ENCODE data around the gene PACRG. TPM values are rescaled to one million over a fixed set of nuclear protein-coding genes. Genes with fewer than 3 reads are reported as not detected.

The PACRG gene
- total RNA-seq, 5 donors from 2014 or later (not counting 1 experiment from before 2014, with no cell fraction given) = 0.20 to 3.0 (median 1.2) TPM; not detected in 1

DNA sequence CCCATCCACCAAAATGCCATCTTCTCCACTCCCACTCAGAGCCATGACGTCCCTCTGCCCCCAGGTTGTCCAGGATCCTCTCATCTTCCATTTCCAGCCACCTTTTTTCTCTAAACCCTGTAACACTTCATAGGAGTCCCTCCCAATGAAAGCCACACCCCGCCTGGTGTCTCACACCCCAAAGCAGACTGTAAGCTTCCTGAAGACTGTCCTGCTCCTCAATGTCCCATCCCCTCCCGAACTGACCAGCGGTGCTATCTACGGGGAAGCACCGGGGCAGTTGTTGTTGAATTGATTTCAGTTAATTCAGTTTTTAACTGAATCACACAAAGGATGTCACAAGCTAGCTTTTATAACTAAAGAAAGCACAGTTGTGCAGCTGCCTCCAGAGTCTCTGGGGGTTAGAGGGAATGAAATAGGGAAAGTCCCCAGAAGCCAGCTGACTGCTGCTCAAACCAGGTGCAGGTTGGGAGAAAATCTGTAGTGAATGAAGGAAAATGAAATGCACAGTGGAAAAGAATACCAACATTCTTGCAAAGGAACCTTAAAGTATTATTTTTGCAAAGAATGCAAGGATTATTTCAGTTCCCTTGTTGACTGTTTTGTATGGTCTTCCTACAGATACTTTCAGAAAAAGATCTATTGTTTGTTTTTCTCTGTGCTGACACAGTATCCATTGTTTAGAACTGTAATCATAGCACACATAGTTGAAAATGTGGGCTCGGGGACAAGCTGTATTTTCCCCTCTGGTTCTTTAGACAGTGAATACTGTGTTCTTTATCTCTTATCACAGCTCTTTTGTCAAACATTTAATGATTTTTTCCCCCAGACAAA lies 464.1 kb downstream of the PACRG start:
- Mint-ChIP-seq H3K27me3 (peaks cover 1 to 9% of the 10 kb centered on the region in 2 donors), H3K4me1 (no peaks in the 10 kb centered on the region), H3K27ac (no peak overlapping the region), H3K9me3 (no peaks in the 10 kb centered on the region), H3K4me3 (no peak overlapping the region), H3K36me3 (no peaks in the 10 kb centered on the region)
- 21% methylated on average over 2 of the region's 7 CpGs for whole genome bisulfite sequencing (ENCODE audit: insufficient coverage)
- Histone ChIP-seq H3K27ac (ENCODE audit: low read length) (no peak overlapping the region), H3K4me1 (ENCODE audit: control insufficient read depth in 1 of 2, extremely low read depth in 1 of 2, insufficient read depth in 2 of 2, low read length in 2 of 2) (no peaks in the 10 kb centered on the region), H3K27me3 (replicated peaks in 1 of 2; ENCODE audit: control insufficient read depth in 2 of 2, extremely low read depth in 1 of 2, insufficient read depth in 2 of 2, low read length in 1 of 2) (peaks cover 0 to 11% of the 10 kb centered on the region in 2 experiments), H3K9me3 (no peaks in the 10 kb centered on the region), H3K36me3 (ENCODE audit: control insufficient read depth in 2 of 2, extremely low read depth in 1 of 2, insufficient read depth in 1 of 2, low read length in 1 of 2) (no peaks in the 10 kb centered on the region), H3K4me3 (ENCODE audit: control insufficient read depth in 1 of 2, extremely low read depth in 1 of 2, low read length in 1 of 2) (no peak overlapping the region)
- ATAC-seq (replicated peaks in 1 of 4) (peak in 1 of 4 experiments; percentile 24), DNase-seq (no peak)
- CTCF ChIA-PET = no interaction called here
- POLR2A ChIA-PET = no interaction called here

DNA sequence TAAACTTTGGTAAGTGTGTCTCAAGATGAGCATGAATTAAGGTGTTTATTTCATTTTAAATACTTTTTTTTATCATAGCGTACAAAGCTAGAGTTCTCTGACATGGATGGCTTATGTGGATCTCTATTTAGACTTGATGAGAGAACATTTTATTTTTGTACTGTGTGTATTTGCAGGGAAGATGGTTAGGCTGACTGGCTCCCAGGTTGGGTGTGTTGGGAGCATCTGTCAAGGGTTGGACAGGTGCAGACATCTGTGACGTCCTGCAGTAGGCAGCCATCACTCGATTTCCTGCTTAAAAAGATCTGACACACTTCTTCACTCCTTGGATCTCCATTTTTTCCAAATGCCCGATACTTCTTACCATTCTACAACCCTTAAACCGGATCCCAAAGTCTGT lies 464.8 kb downstream of the PACRG start:
- H3K4me3 Mint-ChIP-seq = no peak overlapping the region
- no peaks in the 10 kb centered on the region for H3K36me3 Mint-ChIP-seq
- WGBS (ENCODE audit: insufficient coverage) = 100% methylated on average over 1 of the region's 5 CpGs
- H3K9me3 Mint-ChIP-seq = no peaks in the 10 kb centered on the region
- no peaks in the 10 kb centered on the region for H3K4me1 ChIP-seq (ENCODE audit: control insufficient read depth in 1 of 2, extremely low read depth in 1 of 2, insufficient read depth in 2 of 2, low read length in 2 of 2)
- no peak overlapping the region for H3K27ac Mint-ChIP-seq
- H3K9me3 ChIP-seq = no peaks in the 10 kb centered on the region
- H3K4me1 Mint-ChIP-seq = no peaks in the 10 kb centered on the region
- ChIA-PET POLR2A (no interaction called here), CTCF (no interaction called here)
- peaks cover 0 to 11% of the 10 kb centered on the region in 2 experiments for H3K27me3 ChIP-seq (replicated peaks in 1 of 2; ENCODE audit: control insufficient read depth in 2 of 2, extremely low read depth in 1 of 2, insufficient read depth in 2 of 2, low read length in 1 of 2)
- ATAC-seq (replicated peaks in 1 of 4) = no peak
- H3K27me3 Mint-ChIP-seq = peaks cover 0 to 9% of the 10 kb centered on the region in 2 donors
- H3K27ac ChIP-seq (ENCODE audit: low read length) = no peak overlapping the region
- no peak for DNase-seq
- H3K36me3 ChIP-seq (ENCODE audit: control insufficient read depth in 2 of 2, extremely low read depth in 1 of 2, insufficient read depth in 1 of 2, low read length in 1 of 2) = no peaks in the 10 kb centered on the region
- no peak overlapping the region for H3K4me3 ChIP-seq (ENCODE audit: control insufficient read depth in 1 of 2, extremely low read depth in 1 of 2, low read length in 1 of 2)

DNA sequence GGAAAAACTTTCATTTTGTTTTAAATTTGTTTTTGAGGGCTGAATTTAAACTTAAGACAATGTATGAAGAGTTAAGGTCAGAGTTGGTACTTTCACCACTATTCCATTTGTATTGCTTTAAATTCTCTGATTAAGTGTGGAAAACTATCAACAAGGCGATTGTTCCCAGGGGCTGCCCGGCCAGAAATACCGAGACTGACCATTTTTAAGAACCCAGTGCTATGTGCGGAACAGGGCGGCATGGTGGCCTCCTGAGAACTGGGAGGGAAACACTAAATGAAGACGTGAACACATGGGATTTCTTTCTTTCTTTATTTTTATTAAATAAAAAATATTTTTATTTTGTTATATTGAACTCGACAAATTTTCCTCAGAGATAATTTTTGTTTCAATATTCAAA lies 465.6 kb downstream of the PACRG start:
- ChIA-PET POLR2A (no interaction called here), CTCF (no interaction called here)
- Mint-ChIP-seq H3K9me3 (no peaks in the 10 kb centered on the region), H3K36me3 (no peaks in the 10 kb centered on the region), H3K27me3 (peaks cover 0 to 9% of the 10 kb centered on the region in 2 donors), H3K4me3 (no peak overlapping the region), H3K4me1 (no peaks in the 10 kb centered on the region), H3K27ac (no peak overlapping the region)
- no peak for ATAC-seq (replicated peaks in 1 of 4)
- Histone ChIP-seq H3K36me3 (ENCODE audit: control insufficient read depth in 2 of 2, extremely low read depth in 1 of 2, insufficient read depth in 1 of 2, low read length in 1 of 2) (no peaks in the 10 kb centered on the region), H3K4me1 (ENCODE audit: control insufficient read depth in 1 of 2, extremely low read depth in 1 of 2, insufficient read depth in 2 of 2, low read length in 2 of 2) (no peaks in the 10 kb centered on the region), H3K4me3 (ENCODE audit: control insufficient read depth in 1 of 2, extremely low read depth in 1 of 2, low read length in 1 of 2) (no peak overlapping the region), H3K27me3 (replicated peaks in 1 of 2; ENCODE audit: control insufficient read depth in 2 of 2, extremely low read depth in 1 of 2, insufficient read depth in 2 of 2, low read length in 1 of 2) (peaks cover 0 to 11% of the 10 kb centered on the region in 2 experiments), H3K9me3 (no peaks in the 10 kb centered on the region), H3K27ac (ENCODE audit: low read length) (no peak overlapping the region)
- DNase-seq = no peak
- WGBS (ENCODE audit: insufficient coverage) = no CpG with 5 or more reads among the region's 7 CpGs

DNA sequence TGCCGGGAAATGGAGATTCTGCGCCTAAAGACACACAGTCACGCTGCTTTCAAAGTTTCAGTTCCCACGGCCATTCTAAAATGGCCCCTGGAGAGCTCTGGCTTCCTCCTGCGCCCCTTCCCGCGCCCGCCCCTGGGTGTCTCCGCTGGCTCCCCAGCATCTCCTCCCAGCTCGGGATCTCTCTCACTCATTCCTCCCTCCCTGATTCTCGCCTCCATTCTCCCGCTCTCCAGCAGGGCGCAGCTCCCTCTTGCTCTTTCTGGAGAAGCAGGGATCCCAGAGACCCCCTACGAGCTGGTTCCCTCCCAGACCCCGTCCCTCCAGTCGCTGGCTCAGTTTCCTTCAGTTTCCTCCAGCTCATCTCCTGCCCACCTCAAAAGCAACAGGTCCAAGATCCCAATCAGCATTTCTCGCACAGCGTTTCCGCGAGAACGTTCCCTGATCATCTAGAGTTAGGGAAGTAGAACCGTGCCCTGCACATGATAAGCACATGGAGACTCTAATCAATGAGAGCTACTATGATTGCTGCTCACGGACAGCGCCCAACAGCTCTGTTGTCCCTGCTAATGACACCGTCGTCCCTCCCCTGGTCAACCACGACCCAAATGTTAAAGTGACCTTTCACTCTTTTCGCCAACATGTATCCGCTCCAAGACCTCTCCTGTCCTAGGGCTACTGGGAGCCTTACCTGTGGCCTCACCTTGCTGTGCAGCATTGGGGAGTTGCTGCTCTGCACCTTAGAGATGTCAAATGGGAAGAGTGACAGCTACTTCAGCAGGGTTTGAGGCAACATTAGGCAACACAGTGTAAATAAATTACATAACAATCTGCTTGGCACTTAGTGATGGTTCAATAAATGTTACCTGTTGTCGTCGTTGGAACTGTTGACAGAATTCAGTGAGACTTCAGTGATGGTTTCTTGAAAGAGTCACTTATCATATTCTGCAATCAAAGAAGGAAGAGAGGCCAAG lies 468.2 kb downstream of the PACRG start:
- POLR2A ChIA-PET = no interaction called here
- Histone ChIP-seq H3K27ac (ENCODE audit: low read length) (no peak overlapping the region), H3K27me3 (replicated peaks in 1 of 2; ENCODE audit: control insufficient read depth in 2 of 2, extremely low read depth in 1 of 2, insufficient read depth in 2 of 2, low read length in 1 of 2) (peaks cover 0 to 14% of the 10 kb centered on the region in 2 experiments), H3K9me3 (no peaks in the 10 kb centered on the region), H3K4me1 (ENCODE audit: control insufficient read depth in 1 of 2, extremely low read depth in 1 of 2, insufficient read depth in 2 of 2, low read length in 2 of 2) (no peaks in the 10 kb centered on the region), H3K4me3 (ENCODE audit: control insufficient read depth in 1 of 2, extremely low read depth in 1 of 2, low read length in 1 of 2) (no peak overlapping the region), H3K36me3 (ENCODE audit: control insufficient read depth in 2 of 2, extremely low read depth in 1 of 2, insufficient read depth in 1 of 2, low read length in 1 of 2) (no peaks in the 10 kb centered on the region)
- ATAC-seq (replicated peaks in 1 of 4) (no peak), DNase-seq (no peak)
- WGBS (ENCODE audit: insufficient coverage) = 91% methylated on average over 27 of the region's 31 CpGs
- Mint-ChIP-seq H3K4me1 (no peaks in the 10 kb centered on the region), H3K27ac (no peak overlapping the region), H3K4me3 (no peak overlapping the region), H3K9me3 (no peaks in the 10 kb centered on the region), H3K27me3 (peaks cover 1 to 13% of the 10 kb centered on the region in 2 donors), H3K36me3 (no peaks in the 10 kb centered on the region)
- CTCF ChIA-PET = no interaction called here

DNA sequence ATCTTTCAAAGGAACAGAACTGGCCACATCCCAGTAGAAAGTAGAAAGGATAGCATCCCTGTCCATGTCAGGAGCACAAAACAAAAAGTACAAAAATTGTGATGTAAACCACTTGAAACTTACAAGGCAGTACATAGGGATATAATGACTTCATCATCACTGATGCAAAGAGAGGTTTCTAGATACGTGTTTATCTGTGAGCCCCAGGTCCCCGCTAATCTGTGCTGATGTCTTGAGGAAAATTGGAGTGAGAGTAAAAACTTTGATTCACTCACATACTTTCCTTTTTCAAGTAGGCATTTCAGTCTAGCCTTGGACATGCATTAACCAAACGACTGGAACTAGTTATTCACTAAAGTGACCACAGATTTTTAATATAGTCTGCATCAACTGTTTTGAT lies 470.1 kb downstream of the PACRG start:
- Histone ChIP-seq H3K36me3 (ENCODE audit: control insufficient read depth in 2 of 2, extremely low read depth in 1 of 2, insufficient read depth in 1 of 2, low read length in 1 of 2) (no peaks in the 10 kb centered on the region), H3K27me3 (replicated peaks in 1 of 2; ENCODE audit: control insufficient read depth in 2 of 2, extremely low read depth in 1 of 2, insufficient read depth in 2 of 2, low read length in 1 of 2) (peaks cover 0 to 16% of the 10 kb centered on the region in 2 experiments), H3K4me3 (ENCODE audit: control insufficient read depth in 1 of 2, extremely low read depth in 1 of 2, low read length in 1 of 2) (no peak overlapping the region), H3K4me1 (ENCODE audit: control insufficient read depth in 1 of 2, extremely low read depth in 1 of 2, insufficient read depth in 2 of 2, low read length in 2 of 2) (no peaks in the 10 kb centered on the region), H3K9me3 (no peaks in the 10 kb centered on the region), H3K27ac (ENCODE audit: low read length) (no peak overlapping the region)
- no peaks in the 10 kb centered on the region for H3K9me3 Mint-ChIP-seq
- no peak overlapping the region for H3K27ac Mint-ChIP-seq
- peaks cover 6 to 15% of the 10 kb centered on the region in 2 donors for H3K27me3 Mint-ChIP-seq
- no CpG with 5 or more reads among the region's 3 CpGs for WGBS (ENCODE audit: insufficient coverage)
- CTCF ChIA-PET = interaction anchor here in 1 of 2 donors (0.6 kb wide), 1 partner anchor 1205 kb away, joined by 4 read pairs; no protein-coding TSS in a partner anchor
- H3K4me3 Mint-ChIP-seq = no peak overlapping the region
- no peaks in the 10 kb centered on the region for H3K4me1 Mint-ChIP-seq
- DNase-seq = no peak
- POLR2A ChIA-PET = no interaction called here
- H3K36me3 Mint-ChIP-seq = no peaks in the 10 kb centered on the region
- ATAC-seq (replicated peaks in 1 of 4) = no peak

DNA sequence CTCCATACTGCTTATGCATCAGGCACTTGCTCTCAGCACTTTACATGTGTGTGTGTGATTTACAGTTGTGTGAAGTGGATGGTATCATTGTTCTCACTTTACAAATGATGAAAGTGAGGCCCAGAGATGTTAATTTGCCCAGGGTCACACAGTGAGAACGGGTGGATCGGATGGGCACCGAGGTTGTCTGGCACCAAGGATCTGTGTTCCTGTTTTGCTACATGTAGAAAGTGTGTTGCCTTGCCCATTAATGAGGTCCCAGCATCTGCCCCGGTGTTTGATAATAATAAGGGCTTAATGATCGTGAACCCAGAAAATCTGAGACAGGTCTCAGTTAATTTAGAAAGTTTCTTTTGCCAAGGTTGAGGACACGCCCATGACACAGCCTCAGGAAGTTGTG lies 470.6 kb downstream of the PACRG start:
- H3K27me3 ChIP-seq (replicated peaks in 1 of 2; ENCODE audit: control insufficient read depth in 2 of 2, extremely low read depth in 1 of 2, insufficient read depth in 2 of 2, low read length in 1 of 2) = peaks cover 0 to 16% of the 10 kb centered on the region in 2 experiments
- no peaks in the 10 kb centered on the region for H3K36me3 ChIP-seq (ENCODE audit: control insufficient read depth in 2 of 2, extremely low read depth in 1 of 2, insufficient read depth in 1 of 2, low read length in 1 of 2)
- H3K4me1 ChIP-seq (ENCODE audit: control insufficient read depth in 1 of 2, extremely low read depth in 1 of 2, insufficient read depth in 2 of 2, low read length in 2 of 2) = no peaks in the 10 kb centered on the region
- 47% methylated on average over 4 of the region's 6 CpGs for WGBS (ENCODE audit: insufficient coverage)
- Mint-ChIP-seq H3K36me3 (no peaks in the 10 kb centered on the region), H3K27ac (no peak overlapping the region), H3K4me3 (no peak overlapping the region), H3K4me1 (no peaks in the 10 kb centered on the region), H3K9me3 (no peaks in the 10 kb centered on the region), H3K27me3 (peaks cover 6 to 15% of the 10 kb centered on the region in 2 donors)
- no peak for DNase-seq
- H3K4me3 ChIP-seq (ENCODE audit: control insufficient read depth in 1 of 2, extremely low read depth in 1 of 2, low read length in 1 of 2) = no peak overlapping the region
- no peak for ATAC-seq (replicated peaks in 1 of 4)
- ChIA-PET CTCF (interaction anchor here in 1 of 2 donors (0.7 kb wide), 1 partner anchor 31 kb away, joined by 3 read pairs; no protein-coding TSS in a partner anchor), POLR2A (no interaction called here)
- no peaks in the 10 kb centered on the region for H3K9me3 ChIP-seq
- H3K27ac ChIP-seq (ENCODE audit: low read length) = no peak overlapping the region
